ENCODE data around the gene TGIF1. TPM values are rescaled to one million over a fixed set of nuclear protein-coding genes. Genes with fewer than 3 reads are reported as not detected.

TGIF1 gene
- total RNA-seq, 4 donors from 2014 or later, result 89.4 to 122 (median 108) TPM

GRCh38 chr18:3424280-3424890 lies 25.6 kb upstream of the TGIF1 start:
- no peaks in the 10 kb centered on the region for H3K4me1 ChIP-seq
- WGBS, result 52% methylated on average over 3 of the region's 3 CpGs
- DNase-seq (ENCODE audit: low spot score in 2 of 2), result no peak
- no peak overlapping the region for H3K27ac ChIP-seq
- H3K9me3 ChIP-seq, result no peaks in the 10 kb centered on the region
- H3K27me3 ChIP-seq, result no peaks in the 10 kb centered on the region
- TF ChIP-seq CTCF (IDR thresholded peaks at IDR 0.05) (no peak), EP300 (IDR thresholded peaks at IDR 0.05) (no peak), POLR2AphosphoS5 (IDR thresholded peaks at IDR 0.05) (no peak), POLR2A (IDR thresholded peaks at IDR 0.05) (no peak)
- no peak overlapping the region for H3K4me3 ChIP-seq
- no peaks in the 10 kb centered on the region for H3K36me3 ChIP-seq

DNA sequence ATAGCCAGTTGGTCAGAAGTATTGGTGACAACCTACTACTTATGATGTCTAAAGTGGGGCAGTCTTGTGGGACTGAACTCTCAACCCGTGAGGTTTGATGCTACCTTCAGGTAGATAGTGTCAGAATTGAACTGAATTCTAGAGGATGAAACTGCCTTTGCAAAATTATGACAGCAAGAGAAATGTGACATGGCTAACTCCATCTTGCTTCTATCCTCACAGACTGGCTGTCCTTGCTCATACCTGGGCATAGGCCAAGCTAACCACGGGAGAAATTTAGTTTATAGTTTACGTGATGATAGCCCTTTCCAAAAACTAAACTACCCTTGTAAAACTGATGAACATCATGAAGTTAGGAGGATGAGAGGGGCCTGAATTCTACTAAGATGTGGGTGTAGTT lies 24.9 kb upstream of the TGIF1 start:
- TF ChIP-seq POLR2AphosphoS5 (IDR thresholded peaks at IDR 0.05) (no peak), CTCF (IDR thresholded peaks at IDR 0.05) (no peak), POLR2A (IDR thresholded peaks at IDR 0.05) (no peak), EP300 (IDR thresholded peaks at IDR 0.05) (no peak)
- Histone ChIP-seq H3K4me1 (no peaks in the 10 kb centered on the region), H3K27ac (no peak overlapping the region), H3K27me3 (no peaks in the 10 kb centered on the region), H3K36me3 (no peaks in the 10 kb centered on the region), H3K4me3 (no peak overlapping the region), H3K9me3 (no peaks in the 10 kb centered on the region)
- WGBS, result 79% methylated on average over 3 of the region's 3 CpGs
- DNase-seq (ENCODE audit: low spot score in 2 of 2), result no peak

- H3K4me1 ChIP-seq, result no peaks in the 10 kb centered on the region
- H3K4me3 ChIP-seq, result no peak overlapping the region
- no peaks in the 10 kb centered on the region for H3K27me3 ChIP-seq
- H3K36me3 ChIP-seq, result no peaks in the 10 kb centered on the region
- TF ChIP-seq POLR2AphosphoS5 (IDR thresholded peaks at IDR 0.05) (no peak), POLR2A (IDR thresholded peaks at IDR 0.05) (no peak), CTCF (IDR thresholded peaks at IDR 0.05) (no peak), EP300 (IDR thresholded peaks at IDR 0.05) (no peak)
- no peak overlapping the region for H3K27ac ChIP-seq
- no peaks in the 10 kb centered on the region for H3K9me3 ChIP-seq
- WGBS, result 71% methylated on average over 6 of the region's 6 CpGs
- no peak for DNase-seq (ENCODE audit: low spot score in 2 of 2)
Measured at GRCh38 chr18:3425446-3425845, 24.5 kb upstream of the TGIF1 start.

- 88% methylated on average over 4 of the region's 4 CpGs for WGBS
- H3K4me1 ChIP-seq, result no peaks in the 10 kb centered on the region
- no peak overlapping the region for H3K27ac ChIP-seq
- DNase-seq (ENCODE audit: low spot score in 2 of 2), result no peak
- H3K4me3 ChIP-seq, result no peak overlapping the region
- H3K9me3 ChIP-seq, result no peaks in the 10 kb centered on the region
- no peak for TF ChIP-seq CTCF (IDR thresholded peaks at IDR 0.05)
- no peak for TF ChIP-seq POLR2AphosphoS5 (IDR thresholded peaks at IDR 0.05)
- TF ChIP-seq EP300 (IDR thresholded peaks at IDR 0.05), result no peak
- TF ChIP-seq POLR2A (IDR thresholded peaks at IDR 0.05), result no peak
- no peaks in the 10 kb centered on the region for H3K27me3 ChIP-seq
- H3K36me3 ChIP-seq, result no peaks in the 10 kb centered on the region
Measured at GRCh38 chr18:3426074-3426473, 23.9 kb upstream of the TGIF1 start.

GRCh38 chr18:3427944-3428343 lies 22.0 kb upstream of the TGIF1 start:
- Histone ChIP-seq H3K36me3 (no peaks in the 10 kb centered on the region), H3K4me3 (no peak overlapping the region), H3K27ac (no peak overlapping the region), H3K27me3 (no peaks in the 10 kb centered on the region), H3K9me3 (no peaks in the 10 kb centered on the region), H3K4me1 (no peaks in the 10 kb centered on the region)
- DNase-seq (ENCODE audit: low spot score in 2 of 2), result no peak
- 88% methylated on average over 5 of the region's 5 CpGs for WGBS
- TF ChIP-seq CTCF (IDR thresholded peaks at IDR 0.05), result no peak
- no peak for TF ChIP-seq EP300 (IDR thresholded peaks at IDR 0.05)
- TF ChIP-seq POLR2A (IDR thresholded peaks at IDR 0.05), result no peak
- no peak for TF ChIP-seq POLR2AphosphoS5 (IDR thresholded peaks at IDR 0.05)
